DLD1 (cell line): ENCODE measurements around the gene TRAFD1.
"Not testable (repeated sequence)": the region's sequence is repeated elsewhere in the genome, so short reads cannot be mapped to it uniquely, and the experiment has no call there.

Experiments used
- in situ Hi-C: cut with HindIII; loops from 2 replicates; pipeline ENCODE4 v1.10.0; 2017; ENCODE audit warnings: low sequenced_read_pairs

TRAFD1 gene

GRCh38 chr12:112158461-112159145 is 33.2 kb downstream of the TRAFD1 start:
- in situ Hi-C loops: not testable (repeated sequence)

DNA sequence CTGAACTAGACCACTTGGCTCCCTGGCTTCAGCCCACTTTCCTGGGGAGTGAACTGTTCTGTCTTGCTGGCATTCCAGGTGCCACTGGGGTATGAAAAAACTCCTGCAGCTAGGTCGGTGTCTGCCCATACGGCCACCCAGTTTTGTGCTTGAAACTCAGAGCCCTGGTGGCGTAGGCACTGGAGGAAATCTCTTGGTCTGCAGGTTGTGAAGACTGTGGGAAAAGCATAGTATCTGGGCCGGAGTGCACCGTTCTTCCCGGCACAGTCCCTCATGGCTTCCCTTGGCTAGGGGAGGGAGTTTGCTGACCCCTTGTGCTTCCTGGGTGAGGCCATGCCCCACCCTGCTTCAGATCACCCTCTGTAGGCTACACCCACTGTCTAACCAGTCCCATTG is 33.8 kb downstream of the TRAFD1 start:
- in situ Hi-C loops: no loop called here

- in situ Hi-C loops: loop anchor here (5.0 kb wide), 1 partner anchor 83 kb away; no protein-coding TSS in a partner anchor
These were observed 35.3 kb downstream of the TRAFD1 start for GRCh38 chr12:112160611-112161010.

- in situ Hi-C loops: loop anchor here (5.0 kb wide), 1 partner anchor 84 kb away; no protein-coding TSS in a partner anchor
These were observed 36.4 kb downstream of the TRAFD1 start for GRCh38 chr12:112161711-112162110.

DNA sequence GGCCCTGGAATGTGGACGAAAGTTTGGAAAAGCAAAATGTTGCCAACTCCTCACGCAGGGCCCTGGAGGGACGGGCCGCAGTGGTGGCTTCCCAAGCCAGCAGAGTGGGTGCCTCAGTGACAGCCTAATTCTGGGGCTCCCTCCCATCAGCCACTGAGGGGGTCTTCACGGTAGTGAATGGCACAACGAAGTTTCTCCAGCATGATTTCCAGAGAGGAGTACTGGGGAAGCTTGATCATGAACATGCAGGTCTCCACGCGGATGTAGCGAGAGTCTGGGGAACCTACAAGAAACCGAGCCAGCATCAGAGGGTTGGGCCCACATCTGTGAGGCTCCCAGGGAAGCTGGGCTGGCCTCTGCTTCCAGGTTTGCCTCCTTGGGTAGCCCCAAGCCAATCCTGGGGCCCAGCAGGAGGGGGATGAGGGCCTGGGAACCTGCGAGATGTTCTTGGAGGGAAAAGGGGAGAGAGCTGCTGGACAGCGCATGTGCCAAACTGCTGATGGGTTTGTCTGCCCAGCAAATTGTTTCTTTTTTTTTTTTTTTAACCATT is 37.0 kb downstream of the TRAFD1 start:
- in situ Hi-C loops: loop anchor here (5.0 kb wide), 1 partner anchor 85 kb away; no protein-coding TSS in a partner anchor

GRCh38 chr12:112163056-112163455 is 37.7 kb downstream of the TRAFD1 start:
- in situ Hi-C loops: loop anchor here (5.0 kb wide), 1 partner anchor 86 kb away; no protein-coding TSS in a partner anchor

DNA sequence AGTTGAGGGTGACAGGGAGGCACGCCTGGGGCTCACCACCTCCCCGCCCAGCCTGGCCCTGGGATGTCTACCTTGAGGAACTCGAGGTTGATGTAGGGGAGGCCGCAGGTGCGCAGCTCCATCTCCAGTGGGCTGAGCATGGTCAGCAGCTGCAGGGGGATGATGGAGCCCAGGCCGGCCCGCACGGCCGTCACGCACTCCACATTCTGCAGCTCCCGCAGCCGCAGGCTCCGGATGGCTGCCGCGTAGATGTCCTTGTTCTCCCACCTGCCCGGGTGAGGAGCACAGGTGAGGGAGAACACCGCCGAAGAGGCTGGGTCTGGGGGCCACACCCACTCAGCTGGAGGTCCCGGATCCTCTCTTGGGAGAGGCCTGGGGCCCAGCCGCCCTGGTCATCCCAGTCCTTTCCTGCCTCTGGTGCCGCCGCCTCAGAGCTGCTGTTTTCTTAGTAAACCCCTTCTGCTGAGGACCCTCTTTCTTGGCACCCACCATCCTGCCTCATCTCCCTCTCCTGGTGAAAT is 38.2 kb downstream of the TRAFD1 start:
- in situ Hi-C loops: loop anchor here (5.0 kb wide), 1 partner anchor 86 kb away; no protein-coding TSS in a partner anchor

- in situ Hi-C loops: loop anchor here (5.0 kb wide), 1 partner anchor 87 kb away; no protein-coding TSS in a partner anchor
These were observed 38.8 kb downstream of the TRAFD1 start for GRCh38 chr12:112164011-112164660.

GRCh38 chr12:112165624-112166023 is 40.3 kb downstream of the TRAFD1 start:
- in situ Hi-C loops: no loop called here

DNA sequence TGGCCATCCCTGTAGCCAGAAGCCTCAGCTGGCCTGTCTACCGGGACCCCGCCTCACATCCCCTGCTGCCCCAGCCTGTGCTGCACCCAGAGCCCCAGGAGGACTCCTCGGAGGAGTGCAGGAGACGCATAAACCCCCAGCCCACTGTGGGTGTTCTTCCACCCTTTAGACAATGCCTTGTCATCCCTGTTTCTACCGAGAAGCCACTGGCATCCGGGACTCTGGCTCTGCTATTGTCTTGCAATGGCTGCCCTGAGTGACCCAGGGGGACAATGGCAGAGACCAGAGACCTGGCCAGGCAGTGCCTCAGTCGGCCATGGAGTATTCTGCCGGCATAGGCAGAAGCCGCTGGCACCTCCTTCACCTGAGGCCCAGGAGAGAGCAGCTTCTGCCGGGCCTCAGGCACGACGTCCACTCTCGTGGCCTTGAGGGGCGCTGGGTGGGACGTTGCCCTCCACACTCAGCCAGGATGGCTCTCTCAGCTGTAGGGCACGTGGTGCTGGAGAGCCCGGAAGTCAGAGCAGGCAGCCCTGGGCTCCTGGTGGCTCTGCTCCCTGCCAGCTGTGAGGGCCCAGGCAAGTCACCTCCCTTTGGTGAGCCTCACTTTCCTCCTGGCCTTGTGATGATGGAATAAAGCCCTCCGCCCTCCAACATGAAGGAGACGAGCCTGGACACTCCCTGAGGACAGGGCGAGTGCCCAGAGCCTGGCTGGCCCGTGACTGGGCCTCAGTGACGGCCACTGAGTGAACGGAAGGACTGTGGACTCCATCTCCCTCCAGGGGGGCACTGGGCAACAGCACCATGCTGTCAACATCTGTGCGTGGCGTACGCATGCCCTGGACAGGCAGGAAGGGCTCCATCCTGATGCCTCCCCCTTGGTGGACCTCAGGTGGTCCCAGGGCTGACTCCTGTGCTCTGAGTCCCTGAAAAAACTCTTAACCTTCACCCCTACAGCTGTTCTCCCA is 41.0 kb downstream of the TRAFD1 start:
- in situ Hi-C loops: no loop called here

- in situ Hi-C loops: no loop called here
These were observed 41.7 kb downstream of the TRAFD1 start for GRCh38 chr12:112167031-112167461.

DNA sequence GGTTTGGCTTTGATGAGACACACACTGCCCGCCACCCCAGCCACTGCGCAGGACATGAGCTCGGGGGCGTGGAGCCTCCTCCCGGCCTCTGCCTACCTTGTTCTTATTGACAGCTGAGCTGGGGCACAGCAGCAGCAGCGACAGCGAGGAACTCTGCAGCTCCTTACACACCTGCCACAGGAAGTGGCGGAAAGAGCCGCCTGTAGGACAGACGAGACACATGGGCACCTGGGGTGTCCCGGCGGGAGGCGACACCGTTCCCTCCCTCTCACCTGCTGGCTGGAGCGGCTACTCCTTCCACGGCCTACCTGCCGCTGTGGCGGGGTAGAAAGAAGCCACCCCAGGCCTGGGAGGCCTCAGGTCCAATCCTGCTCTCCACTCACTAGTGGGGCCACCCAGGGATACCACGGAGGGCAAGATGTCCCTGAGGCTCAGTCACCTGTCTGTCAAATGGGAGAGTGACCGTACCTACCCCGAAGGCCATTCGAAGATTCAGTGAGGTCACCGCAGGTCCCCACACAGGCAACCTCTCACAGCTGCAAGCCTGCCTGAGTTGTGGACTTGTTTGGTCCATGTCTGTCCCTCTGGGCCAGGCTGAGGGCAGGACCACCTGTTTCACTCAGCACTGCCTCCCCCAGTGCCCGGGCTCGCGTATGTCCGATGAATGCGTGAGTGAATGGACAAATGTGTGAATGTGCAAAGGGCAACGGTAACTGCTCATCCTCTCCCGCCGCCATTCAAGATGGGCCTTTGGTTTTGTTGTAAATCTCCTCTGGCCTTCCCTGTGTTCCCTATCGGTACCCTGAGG is 42.6 kb downstream of the TRAFD1 start:
- in situ Hi-C loops: no loop called here

DNA sequence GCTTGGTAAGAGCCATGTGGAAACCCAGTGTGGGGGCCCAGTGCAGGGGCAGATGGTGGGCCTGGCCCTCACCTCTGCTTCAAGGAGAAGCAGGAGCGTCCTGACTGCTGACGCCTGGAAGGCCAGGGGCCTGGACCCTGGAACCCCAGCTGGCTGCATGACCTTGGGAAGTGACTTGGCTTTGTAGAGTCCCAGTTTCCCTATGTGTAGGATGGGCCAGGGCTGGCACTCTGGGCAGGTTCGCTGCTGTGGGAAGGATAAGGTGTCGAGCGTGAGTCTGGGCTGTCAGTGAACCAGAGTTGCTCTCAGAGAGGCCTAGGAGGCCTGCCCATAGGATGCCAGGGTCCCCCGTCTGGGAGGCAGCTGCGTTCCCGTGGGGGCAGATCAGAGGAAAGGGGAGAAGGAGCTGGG is 43.2 kb downstream of the TRAFD1 start:
- in situ Hi-C loops: no loop called here

GRCh38 chr12:112169161-112169872 is 44.0 kb downstream of the TRAFD1 start:
- in situ Hi-C loops: no loop called here

DNA sequence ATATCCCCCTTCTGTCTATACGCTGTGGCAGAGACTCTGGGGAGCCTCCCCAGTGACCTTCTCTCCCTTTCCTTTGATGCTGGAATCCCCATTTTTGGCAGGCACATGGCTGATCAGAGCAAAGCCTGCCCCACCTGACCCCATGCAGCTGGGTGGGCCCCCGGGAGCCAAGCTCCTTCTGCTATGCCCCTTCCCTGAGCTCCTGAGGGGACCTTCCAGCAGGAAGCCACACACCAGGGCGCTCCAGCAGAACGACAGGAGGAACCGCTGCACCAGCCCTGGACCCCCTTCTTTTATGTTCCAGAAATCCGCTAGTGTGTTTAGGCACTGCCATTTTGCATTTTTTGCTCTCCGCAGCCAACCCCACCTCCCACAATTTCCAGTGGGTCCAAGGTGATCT is 44.6 kb downstream of the TRAFD1 start:
- in situ Hi-C loops: no loop called here

DNA sequence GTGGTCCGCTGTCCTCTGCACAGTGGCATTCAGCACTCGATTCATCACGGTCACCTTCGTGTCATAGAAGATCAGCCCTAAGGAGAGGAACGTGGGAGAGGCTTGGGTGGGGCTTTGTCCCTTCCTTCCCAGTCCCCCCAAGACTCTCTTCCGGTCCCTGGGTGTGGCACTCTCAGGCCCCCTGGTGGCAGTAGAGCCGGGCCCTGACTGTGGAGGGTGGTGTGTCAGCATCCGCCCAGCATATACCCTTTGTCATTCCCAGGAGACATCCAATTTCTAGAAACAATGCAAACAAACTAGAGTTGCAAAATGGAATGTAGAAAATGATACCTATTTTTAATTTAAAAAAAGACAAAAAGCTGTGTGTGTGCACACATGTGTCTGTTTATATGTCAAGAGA is 45.0 kb downstream of the TRAFD1 start:
- in situ Hi-C loops: no loop called here

- in situ Hi-C loops: no loop called here
These were observed 45.7 kb downstream of the TRAFD1 start for GRCh38 chr12:112170971-112171596.

GRCh38 chr12:112172556-112173324 is 47.4 kb downstream of the TRAFD1 start:
- in situ Hi-C loops: no loop called here
